ENCODE data around the gene PBX3.

Gene PBX3

DNA sequence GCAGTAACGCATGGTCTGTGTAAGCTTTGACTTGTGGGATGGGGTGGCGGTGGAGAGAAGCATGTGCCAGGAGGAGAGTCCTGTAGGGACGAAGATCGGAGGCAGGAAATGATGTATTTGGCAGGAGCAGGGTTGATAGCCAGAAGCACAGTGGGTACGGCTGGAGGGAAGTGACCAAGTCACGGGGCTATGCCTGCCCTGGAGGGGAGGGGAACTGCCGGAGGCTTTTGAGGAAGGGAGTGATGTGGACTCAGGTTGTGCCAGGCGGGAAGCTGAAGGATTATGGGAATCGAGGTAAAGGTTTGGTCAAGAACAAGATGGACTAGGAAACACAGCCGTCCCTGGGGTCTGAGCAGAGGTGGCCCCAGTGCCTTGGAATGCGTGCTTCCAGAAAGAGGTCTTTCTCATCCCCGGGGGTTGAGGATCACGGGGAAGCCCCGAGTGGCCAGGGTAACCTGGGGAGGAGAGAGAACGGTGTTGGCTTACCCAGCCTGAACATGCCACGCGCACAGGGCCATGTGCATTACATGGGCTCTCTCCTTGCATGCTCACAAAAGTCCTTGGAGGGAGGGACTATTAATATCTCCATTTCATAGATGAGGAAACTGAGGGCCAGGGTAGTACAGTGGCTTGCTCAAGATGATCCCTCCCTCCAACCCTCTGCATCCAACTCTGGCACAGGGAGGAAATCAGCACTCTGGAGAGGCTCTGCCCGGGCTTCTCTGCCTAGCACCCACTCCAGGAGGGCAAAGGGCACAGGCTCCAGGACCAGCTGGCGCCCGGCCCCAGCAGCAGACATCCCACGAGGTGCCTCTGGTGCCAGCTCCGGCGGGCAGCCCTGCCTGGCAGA is 253.8 kb downstream of the PBX3 start:
- no peak for DNase-seq

DNA sequence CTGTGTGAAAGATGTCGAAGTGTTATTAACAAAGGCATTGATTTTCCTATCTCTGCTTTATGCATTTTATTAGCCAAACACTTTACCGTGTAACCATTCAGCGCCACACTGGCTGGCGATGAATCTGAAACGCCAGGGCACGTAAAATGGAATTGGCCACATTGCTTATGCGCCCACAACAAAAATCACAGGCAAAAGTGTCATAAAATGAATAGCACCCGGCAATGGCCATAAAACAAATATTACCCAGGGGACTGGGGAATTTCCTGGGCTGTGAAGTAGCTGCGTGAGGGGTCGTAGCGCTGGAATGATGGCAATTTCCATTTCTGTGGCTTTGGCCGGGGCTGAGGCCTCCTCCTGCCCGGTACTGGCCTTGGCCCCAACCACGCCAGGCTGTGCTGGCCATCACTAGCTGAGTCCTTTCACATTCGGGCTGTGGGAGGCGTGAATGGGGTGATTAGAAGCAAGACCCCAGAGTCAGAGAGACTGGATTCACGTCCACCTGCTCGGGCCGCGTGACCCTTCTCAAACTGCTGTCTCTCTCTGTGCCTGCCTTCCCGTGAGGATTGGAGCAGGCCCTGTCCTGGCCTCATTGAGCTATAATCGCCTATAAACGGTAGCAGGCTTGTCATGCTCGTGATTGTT is 254.5 kb downstream of the PBX3 start:
- DNase-seq: no peak

DNA sequence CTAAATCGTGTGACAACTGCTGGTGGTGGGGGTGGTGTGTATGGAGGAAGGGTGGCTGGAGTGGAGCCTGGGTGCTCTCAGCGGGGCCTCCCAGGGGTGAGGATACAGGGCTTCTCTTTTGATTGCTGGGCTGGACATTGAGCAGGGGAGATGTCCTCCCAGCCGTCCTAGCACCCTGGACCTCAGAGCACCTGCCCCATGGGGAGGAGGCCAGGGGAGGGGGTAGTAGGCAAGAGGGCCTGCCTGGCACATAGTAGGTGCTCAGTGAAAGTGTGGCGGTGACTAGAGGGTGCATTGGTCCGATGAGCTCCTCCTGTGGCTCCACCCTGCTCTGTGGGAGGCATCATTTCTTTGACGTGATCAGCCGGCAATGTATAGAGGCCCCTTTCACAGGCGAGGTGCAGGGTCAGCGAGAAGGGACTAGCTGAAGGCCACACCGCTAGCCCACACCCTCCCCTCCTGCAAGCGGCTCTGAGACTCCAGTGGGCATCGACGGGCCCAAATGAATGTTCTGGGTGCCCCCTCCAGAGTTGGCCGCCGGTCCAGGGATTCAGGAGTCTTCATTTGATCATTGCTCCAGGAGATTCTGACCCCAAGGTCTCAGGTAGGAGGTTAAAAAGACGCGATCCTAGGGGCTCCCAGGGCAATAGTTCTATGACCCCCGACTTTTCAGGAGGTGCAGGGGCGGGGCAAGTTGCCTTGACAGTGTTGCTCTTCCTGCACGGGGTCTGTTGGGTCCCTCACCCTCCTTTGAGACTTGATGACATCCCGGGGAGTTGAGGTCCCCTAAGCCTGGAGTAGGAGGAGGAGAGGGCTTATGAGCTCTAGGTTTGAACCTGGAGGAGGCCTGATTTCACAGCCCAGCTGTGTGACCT is 255.5 kb downstream of the PBX3 start:
- no peak for DNase-seq

DNA sequence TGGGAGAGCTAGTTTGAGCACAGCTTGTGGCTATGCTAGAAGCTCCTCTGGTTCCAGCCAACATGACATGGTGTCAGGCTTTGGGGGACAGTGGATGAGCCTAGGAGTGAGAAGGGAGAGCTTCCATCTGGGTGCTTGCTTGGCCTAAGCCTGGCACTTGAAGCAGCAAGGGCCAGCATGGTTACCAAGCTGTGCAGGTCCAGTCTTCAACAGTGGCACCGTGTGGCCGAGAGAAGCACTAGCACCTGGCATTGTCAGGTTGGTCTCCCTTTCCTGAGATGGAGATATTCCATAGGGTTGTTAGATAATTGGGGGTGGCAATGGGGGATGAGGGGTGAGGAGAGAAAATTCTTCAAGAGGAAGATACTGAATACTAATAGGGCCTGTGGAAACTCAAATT is 261.9 kb downstream of the PBX3 start:
- DNase-seq: no peak

DNA sequence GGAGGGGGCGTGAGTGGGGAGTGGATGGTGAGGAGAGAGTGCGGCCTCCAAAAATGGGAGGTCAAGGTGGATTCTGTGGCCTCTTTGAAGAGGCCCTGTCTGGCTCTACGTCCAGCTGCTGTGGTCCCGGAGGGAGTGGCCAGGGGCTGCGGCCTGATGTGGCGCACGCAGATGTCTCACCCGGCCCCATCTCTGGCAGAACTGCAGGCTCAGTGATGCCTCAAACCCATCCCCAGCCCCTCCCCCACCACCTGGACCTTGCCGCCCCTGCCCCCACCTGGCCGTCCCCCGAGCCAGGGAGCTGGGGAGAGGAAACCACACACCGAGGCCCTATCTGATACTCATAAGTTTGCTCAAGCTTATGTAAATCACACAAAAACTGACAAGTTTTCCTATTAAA is 267.6 kb downstream of the PBX3 start:
- no peak for DNase-seq

DNA sequence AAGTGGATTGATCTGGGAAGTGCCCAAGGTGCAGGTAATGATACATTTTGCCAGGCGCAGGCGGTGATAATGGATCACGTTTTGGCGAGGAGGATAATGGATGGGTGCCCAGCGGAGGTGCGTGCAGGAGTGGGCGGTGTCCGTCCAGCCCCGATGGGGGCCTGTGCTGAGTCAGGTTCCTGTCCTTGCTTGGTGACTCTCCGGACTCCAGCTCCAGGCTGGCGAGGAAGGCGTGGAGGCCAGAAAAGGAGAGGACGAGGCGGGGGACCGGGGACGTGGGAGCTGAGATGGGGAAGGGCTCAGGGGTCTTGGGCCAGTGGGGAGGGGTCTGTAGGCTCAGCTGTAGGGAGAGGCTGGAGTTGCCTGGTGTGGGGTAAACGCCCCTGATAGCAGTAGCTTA is 268.3 kb downstream of the PBX3 start:
- no peak for DNase-seq

DNA sequence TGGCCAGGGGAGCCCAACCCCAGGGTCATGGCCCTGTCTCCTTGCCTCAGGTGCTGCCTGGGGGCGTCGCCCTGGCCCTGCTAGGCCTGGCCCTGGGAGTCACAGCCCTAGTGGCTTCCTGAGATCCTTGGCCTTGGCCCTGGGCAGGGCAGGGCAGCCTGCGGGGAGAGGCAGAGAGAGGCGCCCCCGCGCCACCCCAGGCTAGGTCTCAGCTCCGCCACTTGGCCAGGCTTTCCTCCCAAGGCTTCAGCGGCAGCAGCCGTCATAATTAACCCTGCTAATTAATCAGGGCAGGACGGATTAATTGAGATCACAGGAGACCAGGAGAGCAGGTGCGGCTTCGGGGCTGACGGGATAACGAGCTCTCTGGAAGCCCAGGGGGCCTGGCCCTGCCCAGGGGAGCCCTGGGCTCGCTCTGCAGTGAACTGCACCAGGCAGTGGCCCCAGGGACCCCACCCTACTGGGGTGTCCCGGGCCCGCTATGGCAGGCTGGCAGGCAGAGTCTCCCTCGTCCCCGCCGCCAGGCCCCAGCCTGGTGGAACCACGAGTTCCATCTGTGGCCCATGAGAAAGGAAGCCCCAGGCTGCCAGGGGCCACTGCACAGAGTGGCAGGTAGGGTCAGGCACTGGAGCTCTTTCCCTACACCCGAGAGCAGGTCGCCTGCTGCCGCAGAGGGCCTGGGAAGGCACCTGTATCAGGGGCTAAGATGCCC is 269.6 kb downstream of the PBX3 start:
- DNase-seq: peak; percentile 34
